ENCODE data around the gene RAB5B. TPM values are rescaled to one million over a fixed set of nuclear protein-coding genes. Genes with fewer than 3 reads are reported as not detected.
A peak's percentile ranks its signal among the peaks of the same experiment; 100 is the strongest.

The RAB5B gene
- total and polyA plus RNA-seq, 10 of the 15 experiments (the other 5 are each of a cell fraction or from before 2014, with no cell fraction given), result 7.5 to 149 (median 37.8) TPM

DNA sequence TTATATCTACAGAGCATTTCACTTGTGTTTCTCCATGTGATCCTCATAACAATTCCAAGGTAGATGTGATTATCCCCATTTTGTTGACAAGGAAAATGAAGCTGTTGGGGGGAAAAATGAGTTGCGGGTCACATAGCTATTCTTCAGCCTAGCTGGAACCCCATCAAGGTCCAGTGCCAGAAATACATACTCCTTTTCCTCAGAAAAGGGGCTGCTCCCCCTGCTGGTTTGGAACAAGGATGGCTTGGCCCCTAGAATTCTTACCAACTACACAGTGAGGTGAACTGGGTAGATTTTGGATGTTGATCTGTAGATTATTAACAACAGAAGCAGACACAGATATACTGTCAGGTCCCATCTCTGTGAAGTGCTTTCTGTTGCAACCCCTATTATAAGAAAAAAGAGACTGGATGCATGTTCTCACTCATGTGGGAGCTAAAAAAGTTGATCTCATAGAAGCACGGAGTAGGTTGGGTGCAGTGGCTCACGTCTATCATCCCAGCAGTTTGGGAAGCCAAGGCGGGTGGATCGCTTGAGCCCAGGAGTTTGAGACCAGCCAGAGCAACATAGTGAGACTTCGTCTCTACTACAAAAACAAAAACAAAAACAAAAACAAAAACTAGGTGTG is 55.9 kb downstream of the RAB5B start:
- in situ Hi-C loops (cut with MboI) (loop anchor here (5.0 kb wide), 1 partner anchor 292 kb away; no protein-coding TSS in a partner anchor), intact Hi-C loops (cut with micrococcal nuclease; ENCODE audit: unreplicated experiment) (loop anchor here (1.0 kb wide), 2 partner anchors 33 to 291 kb away; no protein-coding TSS in a partner anchor)
- ATAC-seq, result peak; percentile 94
- no peaks in the 10 kb centered on the region for H4K20me1 ChIP-seq (ENCODE audit: control insufficient read depth, insufficient read depth)
- FAIRE-seq, result peak; percentile 79
- RAD21 ChIA-PET (ENCODE audit: unreplicated experiment), result interaction anchor here (1.0 to 2.6 kb wide), 11 partner anchors 10 to 291 kb away, joined by 3 to 44 read pairs (median 3); partner anchors contain the start of genes ORMDL2, SARNP and SUOX
- TF ChIP-seq SMC3 (IDR thresholded peaks at IDR 0.05; ENCODE audit: borderline replicate concordance, low read length) (peak; percentile 86), RAD21 (IDR thresholded peaks at IDR 0.05; ENCODE audit: insufficient read depth, low read depth, low read length) (peak; percentile 64), YY1 (IDR thresholded peaks at IDR 0.05; ENCODE audit: low read depth, low read length) (0 out of 2 replicates have a peak, but pooled peaks have one; percentile 24), MTA2 (IDR thresholded peaks at IDR 0.05; ENCODE audit: low read depth) (no peak), TAF1 (IDR thresholded peaks at IDR 0.05; ENCODE audit: borderline replicate concordance, low read depth, low read length) (no peak), CTCF (IDR thresholded peaks at IDR 0.05 in 2 of 3, conservative IDR thresholded peaks at IDR 0.05 in 1 of 3; ENCODE audit: control insufficient read depth in 2 of 3, extremely low read depth in 1 of 3, insufficient read depth in 1 of 3, low read depth in 3 of 3, low read length in 3 of 3) (peak; percentile 69 to 72 (median 71))
- no peaks in the 10 kb centered on the region for H3K9me3 ChIP-seq (replicated peaks; ENCODE audit: control insufficient read depth, insufficient read depth, low read length)
- no TSS peak for BruUV-seq (replicated peaks)
- POLR2A ChIA-PET, result interaction anchor here (0.6 to 1.0 kb wide), 3 partner anchors 19 to 203 kb away, joined by 3 to 9 read pairs (median 4); partner anchors contain the start of gene SUOX
- SMC1A ChIA-PET (ENCODE audit: uncharacterized antibody, unreplicated experiment), result interaction anchor here (0.6 to 2.1 kb wide), 19 partner anchors 10 to 301 kb away, joined by 3 to 15 read pairs (median 3); partner anchors contain the start of genes CD63 and SUOX
- no peak overlapping the region for H3K4me2 ChIP-seq (ENCODE audit: control insufficient read depth, insufficient read depth)
- no peaks in the 10 kb centered on the region for H3K36me3 ChIP-seq (ENCODE audit: control insufficient read depth in 2 of 2, insufficient read depth in 2 of 2, low read length in 1 of 2)
- H2AFZ ChIP-seq (ENCODE audit: control insufficient read depth, low read depth, low read length), result no peak overlapping the region
- no peaks in the 10 kb centered on the region for H3K4me1 ChIP-seq (ENCODE audit: control insufficient read depth, insufficient read depth, low read length)
- no peaks in the 10 kb centered on the region for H3K27me3 ChIP-seq (replicated peaks in 1 of 2; ENCODE audit: control insufficient read depth in 2 of 2, insufficient read depth in 2 of 2, low read length in 1 of 2)
- no peaks in the 10 kb centered on the region for H3K79me2 ChIP-seq (ENCODE audit: control insufficient read depth, insufficient read depth, low read length)
- CTCF ChIA-PET, result interaction anchor here (0.7 to 6.1 kb wide), 28 partner anchors 9 to 291 kb away, joined by 3 to 107 read pairs (median 5); partner anchors contain the start of genes IKZF4, ORMDL2, PA2G4 and RAB5B
- H3K9ac ChIP-seq (ENCODE audit: control insufficient read depth, insufficient read depth, low read length), result no peak overlapping the region
- DNase-seq (ENCODE audit: low read depth, low spot score), result no peak
- no peak overlapping the region for H3K4me3 ChIP-seq
- 96% methylated on average over 6 of the region's 6 CpGs for WGBS (ENCODE audit: insufficient coverage, insufficient replicate concordance, low lambda C conversion rate, missing lambda C conversion rate)
- no peak overlapping the region for H3K27ac ChIP-seq (ENCODE audit: control insufficient read depth, insufficient read depth)
